ENCODE measurements around the gene PLEKHG4B.

- no peak for TF ChIP-seq CTCF (IDR thresholded peaks at IDR 0.05)
- no peak for TF ChIP-seq POLR2A (IDR thresholded peaks at IDR 0.05)
These were observed 93.4 kb downstream of the PLEKHG4B start for GRCh38 chr5:185095-186070.
